ENCODE data around the gene PTPN7.
"Not testable (repeated sequence)": the region's sequence is repeated elsewhere in the genome, so short reads cannot be mapped to it uniquely, and the experiment has no call there.

Gene PTPN7

DNA sequence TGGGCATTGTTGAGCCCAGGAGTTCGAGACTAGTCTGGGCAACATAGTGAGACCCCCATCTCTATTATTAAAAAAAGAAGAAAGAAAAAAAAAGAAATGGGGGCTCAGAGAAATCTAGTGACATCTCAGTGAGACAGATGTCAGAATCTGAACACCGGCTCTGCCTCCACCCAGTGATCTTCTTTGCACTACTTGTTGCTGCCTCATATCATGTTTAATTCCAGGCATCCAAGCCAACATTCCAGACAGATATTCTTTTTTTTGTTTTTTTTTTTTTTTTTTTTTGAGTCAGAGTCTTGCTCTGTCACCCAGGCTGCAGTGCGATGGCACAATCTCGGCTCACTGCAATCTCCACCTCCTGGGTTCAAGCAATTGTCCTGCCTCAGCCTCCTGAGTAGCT lies 10.8 kb downstream of the PTPN7 start:
- DNase-seq, result no peak

DNA sequence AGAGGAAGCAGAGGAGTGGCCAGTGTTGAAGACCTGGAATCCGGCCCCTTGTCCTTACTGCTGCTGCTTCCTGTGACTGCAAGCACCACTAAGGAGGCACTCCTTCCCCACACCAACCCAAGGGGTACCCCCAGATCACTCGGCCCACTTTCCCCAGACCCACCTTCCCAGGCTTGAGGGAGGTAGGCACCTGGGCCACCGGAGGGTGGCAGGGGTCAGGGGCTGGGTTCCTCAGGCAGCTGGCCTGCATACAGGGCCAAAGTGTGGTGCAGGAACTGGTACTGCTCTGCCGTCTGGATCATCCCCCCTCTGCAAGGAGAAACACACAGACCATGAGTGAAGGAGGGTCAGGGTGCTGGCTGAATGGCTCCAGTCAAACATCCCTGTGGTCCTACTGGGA lies 12.0 kb downstream of the PTPN7 start:
- DNase-seq, result no peak

DNA sequence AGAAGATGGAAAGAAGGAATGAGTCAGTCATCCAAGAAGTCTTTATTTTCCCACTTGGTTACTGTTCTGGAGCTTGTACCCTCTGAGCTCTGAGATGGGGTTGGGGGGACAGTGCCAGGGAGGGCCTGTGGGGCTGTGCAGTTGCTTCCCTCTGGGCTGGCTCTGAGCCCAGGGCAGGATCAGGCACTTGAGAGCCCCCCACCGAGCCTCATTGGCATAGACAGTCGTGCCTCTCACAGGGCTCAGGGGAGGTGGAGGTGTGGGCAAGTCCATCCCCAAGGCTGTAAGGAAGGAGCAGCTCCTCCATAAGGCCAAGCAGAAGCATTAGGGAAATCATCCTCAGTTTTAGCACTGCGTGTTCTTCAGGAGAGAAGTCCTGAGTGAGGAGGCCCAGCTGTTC lies 13.4 kb downstream of the PTPN7 start:
- DNase-seq, result no peak

DNA sequence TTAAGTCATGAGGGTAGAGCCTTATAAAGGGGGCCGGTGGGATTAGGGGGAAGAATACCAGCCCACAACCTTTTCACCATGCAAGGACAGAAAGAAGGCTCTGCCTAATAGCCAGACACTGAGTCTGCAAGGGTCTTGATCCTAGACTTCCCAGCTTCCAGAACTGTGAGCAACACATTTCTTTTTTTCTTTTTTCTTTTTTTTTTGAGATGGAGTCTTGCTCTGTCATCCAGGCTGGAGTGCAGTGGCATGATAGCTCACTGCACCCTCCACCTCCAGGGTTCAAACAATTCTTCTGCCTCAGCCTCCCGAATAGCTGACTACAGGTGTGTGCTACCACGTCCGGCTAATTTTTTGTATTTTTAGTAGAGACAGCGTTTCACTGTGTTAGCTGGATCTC lies 14.1 kb downstream of the PTPN7 start:
- no peak for DNase-seq

DNA sequence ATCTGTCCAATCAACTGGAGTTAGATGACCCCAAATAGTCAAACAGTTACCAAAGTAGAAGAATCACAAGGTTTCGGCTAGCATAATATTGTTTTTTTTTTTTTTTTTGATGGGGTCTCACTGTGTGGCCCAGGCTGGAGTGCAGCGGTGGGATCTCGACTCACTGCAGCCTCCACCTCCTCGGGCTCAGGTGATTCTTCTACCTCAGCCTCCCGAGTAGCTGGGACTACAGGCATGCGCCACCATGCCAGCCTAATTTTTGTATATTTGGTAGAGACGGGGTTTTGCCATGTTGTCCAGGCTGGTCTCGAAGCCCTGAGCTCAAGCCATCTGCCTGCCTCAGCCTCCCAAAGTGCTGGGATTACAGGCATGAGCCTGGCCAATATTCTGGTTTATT lies 14.7 kb downstream of the PTPN7 start:
- not testable (repeated sequence) for DNase-seq

DNA sequence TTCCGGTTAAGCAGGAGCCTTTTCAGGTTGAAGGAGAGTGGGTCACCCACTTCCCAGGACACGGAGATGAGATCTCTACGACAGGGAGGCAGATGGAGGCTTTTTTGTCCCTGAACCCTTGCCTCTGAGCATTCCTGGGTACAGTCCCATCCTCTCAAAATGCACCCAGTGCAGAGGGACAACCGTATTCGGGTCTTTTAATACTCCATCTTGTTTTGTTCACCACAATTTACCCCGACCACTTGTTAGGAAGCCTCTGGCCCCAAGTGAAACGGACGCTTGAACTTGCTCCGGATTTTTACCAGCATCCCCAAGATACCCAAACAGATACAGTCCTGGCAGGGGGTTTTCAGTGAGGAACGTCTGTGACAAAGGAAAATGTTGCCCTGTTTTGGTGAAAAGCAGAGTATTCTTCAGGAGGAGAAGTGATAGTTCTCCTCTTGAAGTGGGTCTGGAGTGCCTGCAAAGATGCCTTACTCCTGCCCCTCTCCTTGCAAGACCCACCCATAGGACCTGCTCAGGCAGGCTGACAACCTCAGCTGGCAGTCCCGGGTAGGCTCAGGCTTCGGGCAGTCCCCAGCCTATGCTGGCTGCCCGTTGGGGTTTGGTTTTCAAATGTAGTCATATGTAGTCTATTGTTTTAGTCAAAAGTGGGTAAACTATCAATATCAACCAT lies 15.2 kb downstream of the PTPN7 start:
- DNase-seq, result no peak

DNA sequence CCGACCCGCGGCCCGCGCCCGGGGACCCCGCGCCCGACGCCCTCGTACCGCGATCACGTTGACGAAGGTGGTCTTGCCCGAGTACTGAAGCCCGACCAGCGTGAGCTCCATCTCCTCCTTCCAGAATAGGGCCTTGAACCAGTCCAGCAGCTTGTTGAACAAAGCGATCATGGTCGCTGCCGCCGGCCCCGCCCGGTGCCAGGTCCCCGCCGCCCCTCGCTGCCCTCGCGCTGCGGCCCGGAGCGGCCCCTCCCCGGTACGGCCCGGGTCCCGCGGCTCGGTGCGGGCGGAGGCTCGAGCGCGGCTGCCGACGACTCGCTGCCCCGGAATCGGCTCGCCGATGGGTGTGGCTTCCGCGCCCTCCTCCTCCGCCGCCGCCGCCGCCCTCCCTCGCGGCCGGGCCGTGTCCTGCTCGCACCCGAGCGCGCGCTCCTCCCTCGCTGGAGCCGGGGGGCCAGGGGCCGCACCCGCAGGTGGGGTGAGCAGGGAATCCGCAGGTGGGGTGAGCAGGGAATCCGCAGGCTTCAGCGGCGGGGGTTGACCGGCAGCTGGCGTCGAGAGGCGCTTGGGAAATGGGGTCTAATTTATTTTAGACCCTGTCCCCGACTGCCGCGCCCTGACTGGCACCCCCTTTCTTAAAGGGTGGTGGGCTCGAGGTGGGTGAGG lies 15.9 kb downstream of the PTPN7 start, which contains the start of gene ARL8A:
Gene ARL8A (minus strand): TSS at position 336 of the 666 bp plus-strand sequence. CDS start 165 bp downstream, at position 171.
- DNase-seq, result peak; percentile 77

DNA sequence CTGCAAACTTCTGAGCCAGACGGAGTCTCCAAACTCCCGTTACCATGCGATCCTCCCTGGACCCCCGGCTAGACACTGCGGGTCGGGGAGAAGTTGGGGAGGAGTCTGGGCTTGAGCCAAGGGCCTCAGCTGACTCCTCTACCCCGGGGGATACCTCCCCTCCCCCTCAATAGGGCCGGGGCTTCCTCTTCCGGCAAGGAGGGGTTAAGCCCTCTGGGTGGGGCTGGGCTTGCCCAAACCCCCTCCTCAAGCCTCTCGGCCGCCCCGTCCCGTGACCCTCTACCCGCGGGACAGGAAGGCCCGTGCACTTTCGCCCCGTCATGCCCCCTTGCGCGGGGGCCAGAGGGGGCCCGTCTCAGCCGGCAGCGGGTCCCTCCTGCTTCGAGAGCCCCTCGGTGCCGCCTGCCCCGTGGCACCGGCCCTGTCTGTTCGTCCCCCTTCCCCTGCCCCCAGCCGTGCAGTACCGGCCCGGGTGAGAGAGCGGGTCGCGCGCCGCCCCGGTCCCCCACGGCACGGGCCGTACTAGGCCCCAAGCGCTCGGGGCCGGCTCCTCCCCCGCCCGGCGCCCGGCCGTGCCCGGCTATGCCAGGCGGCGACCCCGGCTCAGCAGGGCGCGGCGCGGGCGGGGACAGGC lies 16.5 kb downstream of the PTPN7 start:
- peak; percentile 34 for DNase-seq

DNA sequence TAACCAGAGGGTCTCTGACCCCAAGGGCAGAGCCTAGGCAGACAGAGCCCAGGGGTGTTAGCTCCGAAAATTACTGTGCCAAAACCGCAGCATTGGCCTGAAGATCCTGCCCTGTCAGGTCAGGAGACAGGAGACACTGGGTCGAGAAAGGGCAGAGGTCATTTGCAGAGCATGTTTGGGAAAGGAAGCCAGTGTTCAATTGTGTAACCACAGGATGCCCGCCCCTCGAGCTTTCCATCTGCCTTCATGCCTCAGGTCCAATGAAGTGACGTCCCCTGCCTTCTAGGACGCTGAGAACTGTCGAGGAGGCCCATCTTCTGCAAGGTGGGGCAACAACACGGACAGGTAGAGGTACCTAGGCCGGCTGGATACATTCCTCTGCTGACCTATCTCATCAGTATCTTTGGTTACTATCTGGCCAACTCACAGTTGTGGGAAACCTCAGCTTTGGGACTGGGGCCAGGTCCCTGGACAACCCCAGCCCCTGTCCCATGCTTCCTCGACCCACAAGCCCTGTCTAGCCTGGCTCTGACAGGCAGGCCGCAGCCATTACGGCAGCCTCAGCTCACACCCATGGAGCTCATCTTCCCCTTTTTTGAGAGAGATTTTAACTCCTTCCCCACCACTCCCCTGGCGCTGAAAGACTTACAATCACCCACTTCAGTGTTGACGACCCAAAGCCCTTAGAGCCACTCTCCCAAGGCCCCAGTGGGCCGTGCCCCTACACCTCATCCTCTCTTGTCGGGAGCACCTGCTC lies 17.2 kb downstream of the PTPN7 start:
- no peak for DNase-seq

DNA sequence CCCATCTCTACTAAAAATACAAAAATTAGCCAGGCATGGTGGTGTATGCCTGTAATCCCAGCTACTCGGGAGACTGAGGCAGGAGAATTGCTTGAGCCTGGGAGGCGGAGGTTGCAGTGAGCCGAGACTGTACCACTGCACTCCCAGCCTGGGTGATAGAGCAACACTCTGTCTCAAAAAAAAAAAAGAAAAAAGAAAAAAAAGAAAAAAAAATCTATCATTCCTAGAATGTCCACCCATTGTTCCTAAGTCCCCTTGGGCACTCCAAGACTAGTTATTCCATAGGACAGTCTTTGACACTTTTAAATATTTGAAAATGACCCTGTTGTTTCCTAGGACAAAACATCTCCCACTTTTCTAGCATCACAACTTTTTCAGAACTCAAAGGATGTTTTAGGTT lies 18.9 kb downstream of the PTPN7 start:
- DNase-seq, result not testable (repeated sequence)

DNA sequence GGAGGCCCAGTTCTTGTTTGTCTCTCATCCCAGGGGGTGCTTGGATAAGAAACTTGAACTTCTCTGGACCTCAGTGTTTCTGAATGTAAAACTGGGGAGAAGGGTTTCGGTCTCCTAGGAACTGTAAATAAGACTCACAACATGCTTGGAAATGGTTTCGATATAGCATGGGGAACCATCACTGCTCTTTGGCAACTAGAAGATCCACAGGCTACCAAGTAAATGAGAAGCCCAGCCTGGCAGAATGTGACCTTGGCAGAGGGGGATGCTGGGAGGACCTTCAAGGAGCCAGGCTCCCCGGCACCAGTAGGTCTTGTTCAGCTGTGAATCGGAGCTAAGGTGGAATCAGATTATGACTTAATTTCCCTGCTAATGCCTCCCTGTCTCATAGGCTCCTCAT lies 19.6 kb downstream of the PTPN7 start:
- no peak for DNase-seq

DNA sequence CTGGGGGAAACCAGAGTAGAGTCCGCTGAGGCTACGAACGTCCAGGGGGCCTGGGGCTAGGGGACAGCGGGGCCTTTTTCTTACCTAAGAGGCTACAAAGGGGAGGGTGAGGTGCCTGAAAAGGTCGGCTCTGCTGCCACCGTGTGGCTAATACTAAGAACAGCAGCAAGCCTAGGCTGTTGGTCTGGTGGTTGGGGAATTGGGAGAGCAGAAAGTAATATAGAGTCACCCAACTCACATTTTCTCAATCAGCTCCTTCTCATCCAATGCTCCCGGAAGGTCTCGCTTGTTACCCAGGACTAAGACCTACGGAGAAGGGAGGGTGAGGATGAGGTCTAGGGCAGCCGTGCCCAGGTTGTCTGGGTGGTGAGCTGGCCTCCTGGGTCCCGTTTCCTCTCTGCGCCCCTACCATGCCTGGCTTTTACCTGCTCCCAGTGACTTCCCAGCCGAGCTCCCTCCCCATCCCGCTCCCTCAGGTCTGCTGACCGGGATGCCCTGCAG lies 25.1 kb downstream of the PTPN7 start:
- peak; percentile 42 for DNase-seq

DNA sequence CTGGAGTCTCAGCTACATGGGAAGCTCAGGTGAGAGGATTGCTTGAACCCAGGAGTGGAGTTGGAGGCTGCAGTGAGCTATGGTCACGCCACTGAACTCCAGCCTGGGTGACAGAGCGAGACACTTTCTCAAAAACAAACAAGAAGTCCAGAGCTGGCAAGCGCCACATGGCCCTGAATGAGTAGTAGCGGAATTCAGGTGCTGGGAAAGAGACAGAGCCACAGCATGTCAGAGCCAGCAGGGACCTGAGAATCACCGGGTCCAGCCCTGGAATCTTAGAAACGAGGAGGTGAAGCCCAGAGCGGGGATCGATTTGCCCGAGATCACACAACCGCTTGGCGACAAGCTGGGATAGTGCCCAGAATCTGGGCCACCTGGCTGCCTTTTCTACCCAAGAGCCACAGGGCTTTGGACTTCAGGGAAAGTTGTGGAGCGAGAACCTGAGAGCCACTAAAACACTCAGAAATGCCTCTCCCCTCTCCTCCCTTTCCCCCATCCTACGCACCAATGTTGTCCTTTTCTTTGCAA lies 25.7 kb downstream of the PTPN7 start:
- DNase-seq, result no peak

DNA sequence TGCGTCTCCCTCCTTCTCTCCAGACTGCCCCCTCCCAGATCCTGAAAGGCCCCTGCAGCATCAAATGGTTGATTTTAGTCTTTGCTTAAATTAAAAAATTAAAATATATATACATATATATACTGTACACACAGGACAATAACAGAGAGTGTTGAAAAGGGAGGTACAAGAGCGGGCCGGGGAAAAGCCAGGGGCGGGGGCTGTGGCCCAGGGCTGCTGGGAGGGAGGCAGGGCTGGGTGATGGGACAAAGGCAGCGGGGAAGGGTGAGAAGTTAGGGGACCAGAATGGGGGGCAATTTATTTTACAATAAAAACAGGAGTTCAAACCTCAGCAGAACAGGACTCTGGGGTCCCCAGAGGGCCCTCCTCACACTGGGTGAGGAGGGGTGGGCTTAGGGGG lies 26.4 kb downstream of the PTPN7 start:
- DNase-seq, result no peak

DNA sequence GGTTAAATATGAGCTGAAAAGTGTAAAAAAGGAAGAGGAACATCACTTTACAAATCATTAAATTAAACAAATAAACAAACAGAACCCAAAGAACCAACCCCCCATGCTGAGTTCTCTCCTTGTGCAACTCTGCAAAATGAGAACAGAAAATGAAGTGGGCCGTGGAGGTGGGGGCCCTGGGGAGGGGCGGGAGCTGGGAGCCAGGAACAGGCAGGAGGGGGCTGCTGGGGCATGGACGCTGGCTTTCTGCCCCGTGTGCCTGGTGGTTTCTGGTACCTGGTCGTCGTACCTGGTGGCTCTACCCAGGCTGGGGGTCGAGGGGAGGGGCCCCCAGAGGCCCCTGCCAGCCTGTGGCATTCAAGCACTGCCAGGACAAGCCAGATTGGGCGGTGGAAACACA lies 26.9 kb downstream of the PTPN7 start:
- no peak for DNase-seq

DNA sequence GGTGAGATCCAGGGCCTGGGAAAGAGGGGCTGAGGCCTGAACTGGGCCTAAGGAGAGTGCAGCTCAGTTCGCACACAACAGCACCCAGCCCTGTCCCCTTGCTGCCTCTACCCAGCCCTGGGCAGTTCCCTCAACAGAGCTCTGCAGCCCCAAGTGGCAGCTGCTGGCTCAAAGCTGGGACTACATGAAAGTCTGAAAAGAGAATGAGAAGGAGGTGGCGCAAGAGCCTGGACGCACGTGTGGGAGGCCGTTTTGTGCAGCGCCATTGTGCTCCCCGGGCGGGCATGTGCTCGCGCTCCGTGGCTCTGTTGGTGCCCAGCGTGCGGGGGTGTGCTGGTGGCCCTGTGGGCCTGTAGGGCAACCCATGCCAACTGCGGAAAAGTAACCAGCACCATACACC lies 27.4 kb downstream of the PTPN7 start:
- DNase-seq, result no peak

DNA sequence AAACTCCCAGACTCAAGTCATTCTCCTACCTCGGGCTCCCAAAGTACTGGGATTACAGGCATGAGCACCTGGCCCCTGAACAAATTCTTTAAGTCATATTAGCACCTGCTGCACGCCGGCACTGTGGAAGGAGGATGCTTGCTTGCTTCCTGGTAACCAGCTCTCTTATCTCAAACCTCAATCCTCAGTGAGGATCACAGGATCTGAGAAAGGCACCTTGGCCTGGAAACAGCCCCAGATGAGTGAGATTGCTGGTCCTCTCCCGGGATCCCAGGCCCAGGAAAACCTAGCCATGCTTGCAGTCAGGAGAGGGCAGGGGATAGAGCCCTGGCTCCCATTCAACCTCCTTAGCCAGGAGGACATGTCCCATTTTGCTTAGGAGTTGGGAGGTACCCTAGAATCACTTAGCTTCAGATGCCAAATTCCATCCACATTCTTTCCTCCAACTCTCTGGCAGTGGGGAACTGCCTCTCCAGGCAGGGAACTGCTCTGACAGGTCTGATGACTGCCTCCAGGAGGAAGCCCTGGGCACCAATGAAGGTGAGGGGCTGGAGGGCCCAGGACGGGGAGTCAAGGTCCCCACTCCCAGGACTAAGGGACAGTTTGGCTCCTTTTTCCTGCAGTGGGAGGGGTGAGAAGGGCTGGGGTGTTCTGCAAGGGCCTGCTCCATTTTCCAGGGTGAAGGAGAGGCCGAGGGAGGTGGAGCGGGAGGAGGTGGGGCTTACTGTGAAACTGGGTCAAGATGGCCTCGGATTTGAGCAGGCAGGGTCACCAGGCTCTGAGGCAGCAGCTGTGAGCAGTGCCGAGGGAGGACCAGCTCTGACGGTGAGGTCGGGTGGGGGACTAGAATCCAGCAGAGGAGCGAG lies 28.2 kb downstream of the PTPN7 start:
- DNase-seq, result no peak

DNA sequence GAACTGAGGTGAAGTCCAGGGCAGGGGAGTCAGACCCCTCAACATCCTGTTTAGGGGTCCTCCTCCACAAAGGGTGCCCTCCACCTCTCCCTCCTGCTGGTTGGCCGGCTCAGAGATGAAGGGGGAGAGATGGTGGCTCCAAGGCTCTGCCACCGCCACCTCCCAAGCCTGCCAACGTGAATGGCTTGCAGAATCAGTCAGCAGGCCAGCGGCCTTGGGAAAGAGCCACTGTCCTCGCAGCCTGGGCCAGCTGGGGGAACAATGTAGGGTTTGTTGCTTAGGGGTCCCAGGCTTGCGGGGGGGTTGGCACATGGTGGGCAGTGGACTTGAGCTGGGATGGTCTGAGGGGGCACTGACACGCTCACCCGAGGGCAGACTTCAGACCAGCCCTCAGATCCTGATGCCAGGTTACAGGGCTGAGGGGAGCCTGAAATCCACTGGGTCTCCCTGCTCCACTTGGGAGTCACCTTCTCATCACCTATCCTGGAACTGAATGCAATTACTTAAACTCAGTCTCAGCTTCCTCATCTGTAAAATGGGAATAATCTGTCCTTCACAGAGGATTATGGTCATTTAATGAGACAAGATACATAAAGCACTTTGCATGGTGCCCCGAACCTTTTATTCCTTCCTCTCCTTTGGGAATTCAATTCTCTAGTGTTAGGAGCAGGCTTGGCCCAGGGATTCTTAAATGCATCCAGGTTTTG lies 29.4 kb downstream of the PTPN7 start:
- DNase-seq, result no peak

DNA sequence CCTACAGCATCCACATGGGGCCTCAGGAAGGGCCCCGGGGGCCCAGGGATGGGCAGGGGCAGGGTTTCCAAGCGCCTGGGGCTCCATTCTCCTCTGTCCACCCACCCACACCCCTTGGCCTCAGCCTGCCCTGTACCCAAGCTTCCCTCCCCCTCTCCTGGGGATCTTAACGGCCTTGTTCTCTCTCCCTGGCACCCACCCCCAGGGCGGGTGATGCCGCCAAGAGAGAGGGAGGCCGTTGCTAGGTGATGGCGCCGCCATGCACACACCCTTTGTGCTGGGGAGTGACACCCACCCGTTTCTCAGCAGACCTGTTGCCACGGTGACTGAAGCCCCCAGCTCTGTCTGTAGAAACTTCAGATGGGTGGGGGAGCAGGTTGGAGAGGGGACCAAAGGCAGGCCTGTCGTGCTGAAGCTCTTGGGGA lies 30.1 kb downstream of the PTPN7 start:
- no peak for DNase-seq

DNA sequence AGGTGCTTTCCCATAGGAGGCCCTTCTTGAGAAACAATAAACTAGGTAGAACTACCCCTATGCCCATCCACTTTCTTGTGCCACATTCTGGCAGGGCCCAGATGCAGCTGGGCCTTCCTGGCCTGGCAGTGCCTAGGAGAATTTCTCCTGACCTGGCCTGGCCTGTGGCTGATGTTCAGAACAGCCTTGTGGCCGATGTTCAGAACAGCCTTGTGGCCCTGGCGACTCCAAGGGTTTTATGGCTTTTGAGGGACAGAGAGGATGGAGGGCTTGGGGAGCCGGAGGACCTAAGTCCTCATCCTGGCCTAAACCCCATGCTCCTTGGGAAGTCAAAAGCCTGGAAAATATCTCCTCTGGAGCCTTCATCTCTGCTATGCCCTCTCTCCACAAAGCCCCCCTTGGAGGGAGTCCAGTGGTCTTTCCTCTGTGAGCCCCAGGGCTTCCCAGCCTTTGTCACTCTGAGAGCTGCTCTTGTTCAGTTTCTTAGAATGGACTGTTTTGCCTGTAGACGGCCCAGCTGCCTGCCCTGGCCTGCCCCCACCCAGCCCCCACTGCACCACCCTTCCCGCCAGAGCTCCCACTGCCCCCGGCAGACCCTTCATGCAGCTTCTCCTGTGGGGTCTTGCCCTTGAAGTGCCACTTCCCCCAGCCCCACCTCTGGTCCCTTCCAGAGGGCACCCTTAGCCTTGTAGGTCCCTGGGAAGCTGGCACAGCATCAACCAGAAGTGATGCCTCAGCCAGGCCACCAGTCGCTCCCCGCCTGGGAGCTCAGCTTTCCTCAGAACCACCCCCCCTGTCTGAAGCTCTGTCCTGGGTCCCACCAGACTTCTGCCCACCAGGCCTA lies 30.7 kb downstream of the PTPN7 start:
- DNase-seq, result no peak

All from stimulated activated CD4-positive, alpha-beta T cell treated with anti-CD3 and anti-CD28 coated beads, Interleukin-4, amount 100 ng/mL, for 1 hour (primary cell).